Right atrium auricular region (tissue), 2 donors: ENCODE measurements around the gene IL17REL. TPM values are rescaled to one million over a fixed set of nuclear protein-coding genes. Genes with fewer than 3 reads are reported as not detected.

Source experiments
- DNase-seq: peaks from one replicate; pipeline ENCODE4 v3.0.0-alpha.2; 2019; ENCODE audit warnings: low spot score
- H3K27ac ChIP-seq, 2 donors: fragments of 200-600 bp; sonication (generic); 1 replicate in 1 of 2; 2 replicates in 1 of 2; pipeline ENCODE4 v1.5.1; 2016 to 2019
- H3K27me3 ChIP-seq, 2 donors: fragments of 200-600 bp; sonication (generic); one replicate each; pipeline versions ENCODE4 v1.5.1 to v1.6.0; 2017 to 2019
- H3K36me3 ChIP-seq: fragments of 200-600 bp; sonication (generic); one replicate; pipeline ENCODE4 v1.5.1; 2016
- H3K4me1 ChIP-seq, 2 donors: fragments of 200-600 bp; sonication (generic); one replicate each; pipeline versions ENCODE4 v1.5.1 to v1.6.0; 2017 to 2019
- H3K4me3 ChIP-seq, 2 donors: fragments of 200-600 bp; sonication (generic); 1 replicate in 1 of 2; 2 replicates in 1 of 2; pipeline ENCODE4 v1.5.1; 2017 to 2019; ENCODE audit warnings: mild to moderate bottlenecking in 1 of 2, moderate library complexity in 1 of 2
- H3K9me3 ChIP-seq, 2 donors: fragments of 200-600 bp; sonication (generic); one replicate each; pipeline ENCODE4 v1.5.1; 2019
- total RNA-seq, 2 donors: library from RNA; depleted of rRNA; stranded (reverse); fragments of >200 nt; gene quantifications; one replicate each; pipeline ENCODE4 v1.1.0, GENCODE V29; 2016
- TF ChIP-seq, protein P1 (sequence below), 2 donors: fragments of 200-600 bp; sonication (generic); IDR thresholded peaks; one replicate each; pipeline ENCODE4 v1.5.1; 2019; ENCODE audit warnings: antibody characterized with exemption in 2 of 2

IL17REL gene
- total RNA-seq, 2 donors from 2014 or later: not detected

DNA sequence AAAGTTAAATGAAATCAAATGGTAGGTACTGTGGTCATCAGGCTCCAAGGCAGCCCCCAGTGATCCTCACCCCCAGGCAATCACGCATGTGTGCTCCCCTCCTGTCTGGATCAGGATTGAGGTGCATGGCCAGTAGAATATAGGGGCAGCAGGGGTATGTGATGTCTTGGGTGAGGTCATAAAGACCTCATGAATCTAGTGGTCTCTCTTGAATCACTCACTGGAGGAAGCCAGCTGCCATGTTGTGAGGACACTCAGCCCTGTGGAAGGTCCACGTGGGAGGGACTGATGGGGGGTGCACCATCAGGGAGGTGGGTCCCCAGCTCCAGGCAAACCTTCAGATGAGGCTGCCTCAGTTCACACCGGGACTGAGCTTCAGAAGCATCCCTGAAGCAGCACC lies 6.8 kb upstream of the IL17REL start:
- H3K27ac ChIP-seq: no peak overlapping the region
- H3K4me3 ChIP-seq: no peak overlapping the region
- H3K36me3 ChIP-seq: no peaks in the 10 kb centered on the region
- peaks cover 0 to 9% of the 10 kb centered on the region in 2 donors for H3K27me3 ChIP-seq
- DNase-seq: no peak
- TF ChIP-seq, protein P1, sequence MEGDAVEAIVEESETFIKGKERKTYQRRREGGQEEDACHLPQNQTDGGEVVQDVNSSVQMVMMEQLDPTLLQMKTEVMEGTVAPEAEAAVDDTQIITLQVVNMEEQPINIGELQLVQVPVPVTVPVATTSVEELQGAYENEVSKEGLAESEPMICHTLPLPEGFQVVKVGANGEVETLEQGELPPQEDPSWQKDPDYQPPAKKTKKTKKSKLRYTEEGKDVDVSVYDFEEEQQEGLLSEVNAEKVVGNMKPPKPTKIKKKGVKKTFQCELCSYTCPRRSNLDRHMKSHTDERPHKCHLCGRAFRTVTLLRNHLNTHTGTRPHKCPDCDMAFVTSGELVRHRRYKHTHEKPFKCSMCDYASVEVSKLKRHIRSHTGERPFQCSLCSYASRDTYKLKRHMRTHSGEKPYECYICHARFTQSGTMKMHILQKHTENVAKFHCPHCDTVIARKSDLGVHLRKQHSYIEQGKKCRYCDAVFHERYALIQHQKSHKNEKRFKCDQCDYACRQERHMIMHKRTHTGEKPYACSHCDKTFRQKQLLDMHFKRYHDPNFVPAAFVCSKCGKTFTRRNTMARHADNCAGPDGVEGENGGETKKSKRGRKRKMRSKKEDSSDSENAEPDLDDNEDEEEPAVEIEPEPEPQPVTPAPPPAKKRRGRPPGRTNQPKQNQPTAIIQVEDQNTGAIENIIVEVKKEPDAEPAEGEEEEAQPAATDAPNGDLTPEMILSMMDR (IDR thresholded peaks at IDR 0.05): no peak
- H3K4me1 ChIP-seq: peaks cover 0 to 7% of the 10 kb centered on the region in 2 donors
- H3K9me3 ChIP-seq: no peaks in the 10 kb centered on the region

DNA sequence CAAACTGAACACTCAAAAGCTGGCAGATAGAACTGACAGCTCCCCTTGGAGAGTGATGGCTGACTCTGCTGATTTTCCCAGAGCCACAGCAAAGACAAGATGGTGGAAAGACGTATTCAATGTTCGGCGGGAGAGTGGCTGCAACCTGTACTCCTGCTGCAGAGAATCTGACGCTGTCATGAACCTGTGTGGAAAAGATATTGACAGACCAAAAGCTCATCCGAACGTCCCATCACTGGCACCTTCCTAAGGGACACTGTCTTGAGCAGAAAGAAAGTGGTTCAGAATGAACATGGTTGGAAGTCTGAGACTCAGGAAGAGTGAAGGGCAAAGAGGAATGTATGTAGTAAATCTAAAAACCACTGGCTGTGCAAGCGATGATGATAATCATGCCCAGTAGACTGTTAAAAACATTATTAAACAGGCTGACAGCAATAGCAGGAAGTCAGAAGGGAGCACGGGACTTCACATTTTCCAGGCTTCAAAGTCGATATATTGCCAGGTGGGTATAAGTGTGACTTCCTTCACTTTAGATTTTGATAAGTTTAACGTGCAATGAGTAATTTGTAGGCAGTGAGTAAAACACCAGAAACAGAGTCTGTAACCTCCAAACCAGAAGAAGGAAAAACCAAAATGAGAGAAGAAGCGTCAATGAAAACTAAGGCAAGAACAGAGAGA lies 6.2 kb upstream of the IL17REL start:
- Histone ChIP-seq H3K27me3 (peaks cover 0 to 14% of the 10 kb centered on the region in 2 donors), H3K36me3 (no peaks in the 10 kb centered on the region), H3K4me1 (peaks cover 0 to 8% of the 10 kb centered on the region in 2 donors), H3K27ac (no peak overlapping the region), H3K4me3 (no peak overlapping the region), H3K9me3 (no peaks in the 10 kb centered on the region)
- TF ChIP-seq, protein P1 (IDR thresholded peaks at IDR 0.05): no peak
- no peak for DNase-seq

DNA sequence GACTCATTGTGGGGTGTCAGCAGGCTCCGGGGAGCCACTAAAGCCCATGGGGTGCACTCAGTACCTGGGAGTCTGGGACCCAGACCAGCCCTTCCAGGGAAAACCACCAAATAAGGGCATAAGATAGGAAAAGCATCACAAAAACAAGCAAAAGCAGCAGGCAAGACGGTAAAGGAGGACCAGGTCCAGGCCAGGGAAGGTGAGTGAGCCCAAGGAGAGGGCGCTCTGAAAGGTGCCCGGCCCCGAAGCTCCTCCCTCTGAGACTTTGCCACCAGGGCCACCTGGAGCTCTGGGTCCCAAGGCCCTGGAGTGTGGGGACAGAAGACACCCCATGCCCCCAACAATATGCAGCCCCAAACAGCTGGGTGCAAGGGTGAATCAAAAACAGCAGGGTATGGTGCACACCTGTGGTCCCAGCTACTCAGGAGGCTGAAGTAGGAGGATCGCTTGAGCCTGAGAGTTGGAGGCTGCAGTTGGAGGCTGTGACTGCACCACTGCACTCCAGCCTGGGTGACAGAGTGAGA lies 5.2 kb upstream of the IL17REL start:
- Histone ChIP-seq H3K27me3 (peaks cover 0 to 16% of the 10 kb centered on the region in 2 donors), H3K27ac (no peak overlapping the region)

DNA sequence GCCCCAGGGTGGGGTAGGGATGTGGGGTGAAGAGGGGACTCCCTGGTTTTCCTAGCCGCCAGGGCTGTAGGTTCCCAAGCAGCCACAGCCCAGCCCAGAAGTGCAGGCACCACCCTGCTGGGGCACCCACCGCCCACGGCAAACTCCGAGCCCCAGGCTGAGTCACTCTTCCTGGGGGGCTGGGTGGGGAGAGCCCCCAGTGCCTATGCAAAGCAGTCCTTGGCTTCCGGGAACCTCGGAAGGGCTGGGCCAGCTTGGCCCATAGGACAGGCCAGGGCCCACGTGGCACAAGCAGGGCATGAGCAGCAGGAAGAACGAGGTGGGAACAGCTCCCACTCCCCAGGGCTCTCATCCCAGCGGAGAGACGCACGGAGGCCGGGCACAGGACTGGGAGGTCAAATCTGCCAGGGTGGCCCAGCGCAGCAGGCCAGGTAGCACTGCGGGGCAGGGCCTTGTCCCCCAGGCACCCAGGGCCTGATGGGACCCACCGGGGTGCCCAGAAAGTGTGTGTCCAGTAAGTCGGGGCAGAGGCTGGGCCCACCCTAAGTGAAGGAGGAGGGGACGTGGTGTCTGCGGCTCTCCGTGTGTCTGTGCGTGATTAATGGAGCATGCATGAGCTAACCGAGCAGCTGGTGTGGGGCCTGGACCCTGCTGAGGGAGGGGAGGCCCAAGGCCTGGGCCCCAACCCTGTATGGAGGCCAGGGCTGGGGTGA lies 4.6 kb upstream of the IL17REL start:
- peaks cover 0 to 18% of the 10 kb centered on the region in 2 donors for H3K27me3 ChIP-seq
- H3K27ac ChIP-seq: no peak overlapping the region
- TF ChIP-seq, protein P1 (IDR thresholded peaks at IDR 0.05): no peak
- H3K36me3 ChIP-seq: no peaks in the 10 kb centered on the region
- no peak overlapping the region for H3K4me3 ChIP-seq
- H3K4me1 ChIP-seq: peaks cover 0 to 8% of the 10 kb centered on the region in 2 donors
- H3K9me3 ChIP-seq: no peaks in the 10 kb centered on the region
- no peak for DNase-seq

More for the DNA sequence above, 5.2 kb upstream of the IL17REL start:
- no peaks in the 10 kb centered on the region for H3K36me3 ChIP-seq
- H3K9me3 ChIP-seq: no peaks in the 10 kb centered on the region
- DNase-seq: no peak
- H3K4me3 ChIP-seq: no peak overlapping the region
- peaks cover 0 to 8% of the 10 kb centered on the region in 2 donors for H3K4me1 ChIP-seq
- TF ChIP-seq, protein P1 (IDR thresholded peaks at IDR 0.05): no peak

DNA sequence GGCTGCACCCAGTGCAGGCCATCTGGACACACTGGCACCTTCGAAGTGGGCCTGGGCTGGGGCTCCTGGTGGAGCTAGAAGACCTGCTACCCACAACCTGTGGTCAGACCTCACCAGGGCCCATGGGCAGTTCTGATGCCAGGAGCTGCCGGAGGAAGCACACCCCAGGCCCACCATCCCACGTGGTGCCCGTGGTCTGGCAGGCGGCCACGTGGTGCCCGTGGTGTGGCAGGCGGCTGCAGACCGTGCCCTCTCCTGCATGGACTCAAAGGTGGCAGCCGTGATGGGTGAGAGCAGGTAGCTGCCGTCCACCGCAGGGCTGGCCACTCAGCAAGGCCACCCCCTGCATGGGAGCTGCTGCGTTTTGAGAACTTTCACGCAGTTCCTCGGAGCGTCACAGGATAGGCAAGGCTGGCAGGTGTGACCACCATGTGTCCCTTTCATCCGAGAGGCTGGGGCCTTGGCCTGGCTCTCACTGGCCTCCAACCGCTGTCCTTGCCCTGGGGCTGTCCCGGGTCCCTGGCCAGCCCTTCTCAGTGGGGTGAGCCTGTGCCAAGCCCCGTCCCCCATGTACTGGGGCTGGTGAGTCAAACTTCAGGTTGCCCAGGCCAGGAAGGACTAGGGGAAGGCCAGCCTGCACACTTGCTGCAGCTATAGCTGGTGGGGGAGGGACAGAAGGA lies 3.9 kb upstream of the IL17REL start:
- DNase-seq: no peak
- H3K27ac ChIP-seq: no peak overlapping the region

More for the DNA sequence above, 3.9 kb upstream of the IL17REL start:
- TF ChIP-seq, protein P1 (IDR thresholded peaks at IDR 0.05): no peak
- Histone ChIP-seq H3K4me3 (no peak overlapping the region), H3K27me3 (peaks cover 0 to 25% of the 10 kb centered on the region in 2 donors), H3K4me1 (peaks cover 0 to 8% of the 10 kb centered on the region in 2 donors), H3K36me3 (no peaks in the 10 kb centered on the region), H3K9me3 (no peaks in the 10 kb centered on the region)
